ENCODE data around the gene NATD1.
"Not testable (repeated sequence)": the region's sequence is repeated elsewhere in the genome, so short reads cannot be mapped to it uniquely, and the experiment has no call there.

The NATD1 gene

DNA sequence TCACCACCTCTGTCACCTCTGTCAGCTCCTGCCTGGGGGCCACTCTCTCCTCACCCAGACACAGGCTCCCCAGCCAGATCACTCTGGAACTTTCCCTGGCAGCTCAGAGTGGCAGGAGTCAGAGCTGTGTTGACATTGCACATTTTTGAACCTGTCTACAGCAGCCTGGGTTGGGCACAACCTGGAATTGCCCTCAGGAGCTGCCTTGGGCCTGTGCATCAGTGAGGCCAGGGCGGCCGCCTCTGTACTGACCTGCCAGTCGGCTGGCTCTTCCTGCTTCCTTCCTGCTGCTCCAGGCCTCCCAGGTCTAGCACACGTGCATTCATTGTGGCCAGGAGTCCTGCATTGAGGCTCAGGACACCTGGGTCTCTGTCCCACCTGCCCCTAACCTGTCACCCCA is 25.1 kb downstream of the NATD1 start:
- TF ChIP-seq CTCF (IDR thresholded peaks at IDR 0.05; ENCODE audit: insufficient read depth, low read depth, low read length, missing control alignments), result no peak
- DNase-seq (ENCODE audit: low read depth), result no peak
- no peak overlapping the region for H3K4me3 ChIP-seq (ENCODE audit: low read depth, low read length)

GRCh38 chr17:21227277-21227676 is 25.9 kb downstream of the NATD1 start:
- DNase-seq (ENCODE audit: low read depth); H3K4me3 ChIP-seq (ENCODE audit: low read depth, low read length): not testable (repeated sequence)

DNA sequence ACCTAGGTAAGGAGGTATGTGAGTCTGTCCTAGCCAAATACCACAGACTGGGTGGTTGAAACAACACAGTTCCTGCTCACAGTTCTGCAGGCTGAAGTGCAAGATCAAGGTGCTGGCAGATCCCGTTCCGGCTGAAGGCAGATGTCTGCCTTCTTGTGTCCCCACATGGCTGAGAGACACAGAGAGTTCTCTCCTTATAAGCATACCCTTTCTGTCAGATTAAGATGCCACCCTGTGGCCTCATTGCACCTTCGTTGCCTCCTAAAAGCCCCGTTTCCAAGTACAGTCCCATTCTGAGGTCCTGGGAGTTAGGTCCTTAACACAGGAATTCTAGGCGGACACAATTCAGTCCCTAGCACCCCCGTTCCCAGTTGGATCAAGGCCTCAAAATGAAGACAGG is 30.1 kb downstream of the NATD1 start:
- no peak overlapping the region for H3K4me3 ChIP-seq (ENCODE audit: low read depth, low read length)
- DNase-seq (ENCODE audit: low read depth), result no peak
- no peak for TF ChIP-seq CTCF (IDR thresholded peaks at IDR 0.05; ENCODE audit: insufficient read depth, low read depth, low read length, missing control alignments)

GRCh38 chr17:21218831-21219380 is 34.3 kb downstream of the NATD1 start:
- no peak overlapping the region for H3K4me3 ChIP-seq (ENCODE audit: low read depth, low read length)
- TF ChIP-seq CTCF (IDR thresholded peaks at IDR 0.05; ENCODE audit: insufficient read depth, low read depth, low read length, missing control alignments), result no peak
- no peak for DNase-seq (ENCODE audit: low read depth)

DNA sequence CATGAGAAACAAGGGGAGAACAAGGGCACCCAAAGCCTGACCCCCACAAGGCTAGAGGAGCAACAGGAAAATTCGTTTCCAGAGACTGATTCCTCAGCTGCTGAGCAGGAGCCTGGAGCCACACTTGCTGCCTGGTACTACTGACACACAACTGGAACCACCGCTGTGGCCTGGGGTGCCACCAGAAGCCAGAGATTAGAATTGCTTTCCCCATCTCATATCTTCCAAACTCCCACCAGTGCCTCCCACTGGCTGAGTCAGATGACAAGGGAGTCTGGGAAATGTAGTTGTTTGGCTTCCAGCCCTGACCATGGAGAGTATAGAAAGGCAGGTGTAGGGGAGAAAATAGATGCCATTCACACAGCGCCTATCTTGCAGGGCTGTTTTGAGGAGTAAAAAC is 35.1 kb downstream of the NATD1 start:
- DNase-seq (ENCODE audit: low read depth), result no peak
- H3K4me3 ChIP-seq (ENCODE audit: low read depth, low read length), result no peak overlapping the region

DNA sequence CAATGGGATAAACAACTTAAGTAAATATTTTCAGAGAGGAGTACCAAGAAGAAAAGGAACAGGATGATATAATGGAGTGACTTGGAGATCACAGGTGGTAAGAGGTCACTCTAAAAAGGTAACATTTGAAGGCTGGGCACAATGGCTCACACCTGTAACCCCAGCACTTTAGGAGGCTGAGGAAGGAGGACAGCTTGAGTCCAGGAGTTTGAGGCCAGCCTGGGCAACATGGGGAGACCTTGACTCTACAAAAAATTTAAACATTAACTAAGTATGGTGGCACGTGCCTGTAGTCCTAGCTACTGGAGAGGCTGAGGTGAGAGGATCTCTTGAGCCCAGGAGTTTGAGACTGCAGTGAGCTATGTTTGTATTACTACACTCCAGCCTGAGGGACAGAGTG is 35.9 kb downstream of the NATD1 start:
- DNase-seq (ENCODE audit: low read depth), result no peak
- TF ChIP-seq CTCF (IDR thresholded peaks at IDR 0.05; ENCODE audit: insufficient read depth, low read depth, low read length, missing control alignments), result no peak
- no peak overlapping the region for H3K4me3 ChIP-seq (ENCODE audit: low read depth, low read length)

More for the DNA sequence above, 35.1 kb downstream of the NATD1 start:
- no peak for TF ChIP-seq CTCF (IDR thresholded peaks at IDR 0.05; ENCODE audit: insufficient read depth, low read depth, low read length, missing control alignments)

- no peak for TF ChIP-seq CTCF (IDR thresholded peaks at IDR 0.05; ENCODE audit: insufficient read depth, low read depth, low read length, missing control alignments)
- no peak overlapping the region for H3K4me3 ChIP-seq (ENCODE audit: low read depth, low read length)
Measured at GRCh38 chr17:21215935-21216334, 37.3 kb downstream of the NATD1 start.

More at GRCh38 chr17:21215935-21216334, 37.3 kb downstream of the NATD1 start:
- no peak for DNase-seq (ENCODE audit: low read depth)

Data from GM12865 (cell line).